HL-60 (cell line): Measurements from ENCODE around the gene PRR23A.
"Not testable (repeated sequence)": the region's sequence is repeated elsewhere in the genome, so short reads cannot be mapped to it uniquely, and the experiment has no call there.

ENCODE experiments used
- DNase-seq, 2 experiments: peaks; one replicate each; pipeline ENCODE4 v3.0.0-alpha.2; 2010 to 2020; ENCODE audit warnings: low read depth in 1 of 2, low spot score in 1 of 2
- H3K27ac ChIP-seq: fragments of 250-450 bp; sonication (Bioruptor Pico); replicated peaks from 2 replicates; pipeline ENCODE4 v1.5.1; 2020; ENCODE audit warnings: mild to moderate bottlenecking, moderate library complexity
- H3K27me3 ChIP-seq: fragments of 250-450 bp; sonication (Bioruptor Pico); 2 replicates; pipeline ENCODE4 v1.5.1; 2021; ENCODE audit warnings: mild to moderate bottlenecking, moderate library complexity; ENCODE audit not compliant: insufficient read depth, poor library complexity, severe bottlenecking
- H3K4me3 ChIP-seq: replicated peaks from 2 replicates; pipeline ENCODE4 v1.5.1; 2011; ENCODE audit warnings: mild to moderate bottlenecking, control low read depth, low read length; ENCODE audit not compliant: insufficient read depth
- GABPA ChIP-seq: IDR thresholded peaks from 2 replicates; pipeline ENCODE4 v1.6.1; 2012; ENCODE audit warnings: low read depth
- POLR2AphosphoS5 ChIP-seq: IDR thresholded peaks from 2 replicates; pipeline ENCODE4 v1.6.1; 2012; ENCODE audit warnings: low read depth
- SPI1 ChIP-seq: IDR thresholded peaks from 2 replicates; pipeline ENCODE4 v1.6.1; 2012; ENCODE audit warnings: low read depth, mild to moderate bottlenecking, borderline replicate concordance
- TF ChIP-seq, protein P1 (sequence below): IDR thresholded peaks from 2 replicates; pipeline ENCODE4 v1.6.1; 2012; ENCODE audit warnings: low read depth; ENCODE audit not compliant: insufficient replicate concordance
- TF ChIP-seq, protein P2 (sequence below): IDR thresholded peaks from one replicate; pipeline ENCODE4 v1.5.1; 2011; ENCODE audit warnings: low read length, control low read depth, inconsistent platforms; ENCODE audit not compliant: insufficient read depth

Gene PRR23A

DNA sequence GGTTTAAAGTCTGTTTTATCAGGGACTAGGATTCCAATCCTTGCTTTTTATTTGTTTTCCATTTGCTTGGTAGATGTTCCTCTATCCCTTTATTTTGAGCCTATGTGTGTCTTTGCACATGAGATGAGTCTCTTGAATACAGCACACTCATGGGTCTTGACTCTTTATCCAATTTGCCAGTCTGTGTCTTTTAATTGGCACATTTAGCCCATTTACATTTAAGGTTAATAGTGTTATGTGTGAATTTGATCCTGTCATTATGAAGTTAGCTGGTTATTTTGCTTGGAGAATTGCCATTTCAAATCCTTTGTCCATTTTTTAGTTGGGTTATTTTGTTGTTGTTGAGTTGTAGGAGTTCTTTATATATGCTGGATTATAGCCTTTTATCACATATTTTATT lies 24.5 kb upstream of the PRR23A start:
- not testable (repeated sequence) for DNase-seq, H3K27ac ChIP-seq, H3K27me3 ChIP-seq, H3K4me3 ChIP-seq

DNA sequence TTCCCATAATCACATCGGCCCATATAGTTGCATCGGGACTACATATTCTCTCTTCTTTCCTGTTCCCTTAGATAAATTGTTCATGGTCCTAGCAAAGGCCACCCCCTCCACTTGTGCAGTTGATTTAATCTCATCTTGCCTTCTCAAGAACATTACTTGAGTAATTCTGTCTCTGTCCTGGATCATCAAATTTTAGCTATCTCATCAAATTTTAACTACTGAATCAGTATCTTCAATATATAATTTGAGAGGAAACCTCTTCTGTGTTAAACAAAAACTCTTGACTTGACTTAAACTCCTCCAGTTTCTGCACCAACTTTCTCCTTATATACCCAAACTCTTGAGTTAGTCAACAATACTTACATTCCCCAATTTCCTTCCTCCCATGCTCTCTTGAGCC lies 18.9 kb upstream of the PRR23A start:
- TF ChIP-seq, protein P1, sequence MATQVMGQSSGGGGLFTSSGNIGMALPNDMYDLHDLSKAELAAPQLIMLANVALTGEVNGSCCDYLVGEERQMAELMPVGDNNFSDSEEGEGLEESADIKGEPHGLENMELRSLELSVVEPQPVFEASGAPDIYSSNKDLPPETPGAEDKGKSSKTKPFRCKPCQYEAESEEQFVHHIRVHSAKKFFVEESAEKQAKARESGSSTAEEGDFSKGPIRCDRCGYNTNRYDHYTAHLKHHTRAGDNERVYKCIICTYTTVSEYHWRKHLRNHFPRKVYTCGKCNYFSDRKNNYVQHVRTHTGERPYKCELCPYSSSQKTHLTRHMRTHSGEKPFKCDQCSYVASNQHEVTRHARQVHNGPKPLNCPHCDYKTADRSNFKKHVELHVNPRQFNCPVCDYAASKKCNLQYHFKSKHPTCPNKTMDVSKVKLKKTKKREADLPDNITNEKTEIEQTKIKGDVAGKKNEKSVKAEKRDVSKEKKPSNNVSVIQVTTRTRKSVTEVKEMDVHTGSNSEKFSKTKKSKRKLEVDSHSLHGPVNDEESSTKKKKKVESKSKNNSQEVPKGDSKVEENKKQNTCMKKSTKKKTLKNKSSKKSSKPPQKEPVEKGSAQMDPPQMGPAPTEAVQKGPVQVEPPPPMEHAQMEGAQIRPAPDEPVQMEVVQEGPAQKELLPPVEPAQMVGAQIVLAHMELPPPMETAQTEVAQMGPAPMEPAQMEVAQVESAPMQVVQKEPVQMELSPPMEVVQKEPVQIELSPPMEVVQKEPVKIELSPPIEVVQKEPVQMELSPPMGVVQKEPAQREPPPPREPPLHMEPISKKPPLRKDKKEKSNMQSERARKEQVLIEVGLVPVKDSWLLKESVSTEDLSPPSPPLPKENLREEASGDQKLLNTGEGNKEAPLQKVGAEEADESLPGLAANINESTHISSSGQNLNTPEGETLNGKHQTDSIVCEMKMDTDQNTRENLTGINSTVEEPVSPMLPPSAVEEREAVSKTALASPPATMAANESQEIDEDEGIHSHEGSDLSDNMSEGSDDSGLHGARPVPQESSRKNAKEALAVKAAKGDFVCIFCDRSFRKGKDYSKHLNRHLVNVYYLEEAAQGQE = no peak
- no peak for TF ChIP-seq GABPA
- TF ChIP-seq, protein P2, sequence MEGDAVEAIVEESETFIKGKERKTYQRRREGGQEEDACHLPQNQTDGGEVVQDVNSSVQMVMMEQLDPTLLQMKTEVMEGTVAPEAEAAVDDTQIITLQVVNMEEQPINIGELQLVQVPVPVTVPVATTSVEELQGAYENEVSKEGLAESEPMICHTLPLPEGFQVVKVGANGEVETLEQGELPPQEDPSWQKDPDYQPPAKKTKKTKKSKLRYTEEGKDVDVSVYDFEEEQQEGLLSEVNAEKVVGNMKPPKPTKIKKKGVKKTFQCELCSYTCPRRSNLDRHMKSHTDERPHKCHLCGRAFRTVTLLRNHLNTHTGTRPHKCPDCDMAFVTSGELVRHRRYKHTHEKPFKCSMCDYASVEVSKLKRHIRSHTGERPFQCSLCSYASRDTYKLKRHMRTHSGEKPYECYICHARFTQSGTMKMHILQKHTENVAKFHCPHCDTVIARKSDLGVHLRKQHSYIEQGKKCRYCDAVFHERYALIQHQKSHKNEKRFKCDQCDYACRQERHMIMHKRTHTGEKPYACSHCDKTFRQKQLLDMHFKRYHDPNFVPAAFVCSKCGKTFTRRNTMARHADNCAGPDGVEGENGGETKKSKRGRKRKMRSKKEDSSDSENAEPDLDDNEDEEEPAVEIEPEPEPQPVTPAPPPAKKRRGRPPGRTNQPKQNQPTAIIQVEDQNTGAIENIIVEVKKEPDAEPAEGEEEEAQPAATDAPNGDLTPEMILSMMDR = no peak
- TF ChIP-seq POLR2AphosphoS5 = no peak
- no peak for TF ChIP-seq SPI1
- H3K27ac ChIP-seq = no peak overlapping the region
- DNase-seq = no peak
- no peak overlapping the region for H3K4me3 ChIP-seq
- no peaks in the 10 kb centered on the region for H3K27me3 ChIP-seq

DNA sequence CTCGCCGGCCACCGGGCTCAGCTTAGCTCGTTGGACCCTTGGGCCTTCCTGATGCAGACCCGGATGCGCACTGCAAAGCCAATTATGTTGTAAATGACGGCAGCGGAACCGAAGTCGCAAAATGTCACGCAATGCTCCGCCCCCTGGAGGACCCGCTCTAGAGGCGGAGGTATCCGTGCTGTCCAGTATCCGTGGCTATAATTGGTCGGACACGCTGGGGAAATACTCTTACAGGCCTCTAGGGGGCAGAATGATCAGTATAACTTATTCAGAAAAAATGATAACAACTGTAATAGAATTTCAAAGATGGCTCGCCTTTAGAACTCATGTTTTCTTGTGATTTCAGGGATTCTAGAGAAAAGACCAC lies 14.8 kb upstream of the PRR23A start, which contains the start of gene PRR23B:
PRR23B (minus strand) TSS at position 59 of the 367 bp plus-strand sequence. CDS start 265 bp downstream, outside the sequence.
- DNase-seq = no peak
- no peak within 1 kb of the TSS for H3K27ac ChIP-seq
- no peak for TF ChIP-seq POLR2AphosphoS5
- no peak within 1 kb of the TSS for H3K4me3 ChIP-seq
- no peaks in the 10 kb centered on the region for H3K27me3 ChIP-seq

DNA sequence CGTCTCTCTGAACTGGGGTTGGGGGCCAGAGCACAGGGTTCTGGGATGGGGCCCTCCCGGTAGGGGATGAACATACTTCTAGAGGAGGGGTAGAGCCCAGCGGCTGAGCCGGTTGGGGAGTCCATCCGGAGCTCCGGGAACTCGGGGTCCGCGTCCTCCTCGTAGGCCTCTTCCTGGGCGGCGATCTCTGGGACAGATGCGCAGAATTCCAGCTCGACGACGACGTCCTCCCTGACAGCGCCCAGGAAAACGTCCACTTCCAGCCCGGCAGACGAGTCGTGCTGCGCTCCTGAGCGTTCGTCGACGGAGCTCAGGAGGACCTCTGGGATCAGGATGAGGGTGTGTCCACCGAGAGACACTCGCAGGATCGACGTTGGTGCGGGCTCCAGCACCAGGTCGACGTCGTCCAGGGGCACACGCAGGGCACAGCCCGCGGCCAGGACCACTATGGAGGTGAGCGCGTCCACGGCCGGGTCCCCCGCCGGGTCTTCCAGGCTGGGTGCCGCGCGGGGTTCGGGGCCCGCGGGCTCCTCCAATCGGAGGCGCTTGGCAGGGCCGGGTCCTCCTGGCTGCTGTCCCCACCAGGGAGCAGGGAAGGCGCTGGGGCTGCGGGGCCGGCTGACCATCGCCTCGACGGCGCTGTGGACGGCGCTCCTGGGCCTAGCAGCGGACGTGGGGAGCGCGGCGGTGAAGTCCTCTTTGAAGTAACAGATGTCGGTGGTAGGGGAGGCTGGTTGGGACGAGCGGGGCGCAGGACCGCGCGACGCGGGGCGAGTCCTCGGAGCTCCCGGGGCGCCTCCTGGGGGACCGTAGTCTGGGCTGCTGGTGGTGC lies 14.2 kb upstream of the PRR23A start:
- no peak for DNase-seq
- Histone ChIP-seq H3K4me3 (no peak overlapping the region), H3K27ac (no peak overlapping the region), H3K27me3 (no peaks in the 10 kb centered on the region)
- TF ChIP-seq SPI1 (no peak), POLR2AphosphoS5 (no peak), GABPA (no peak)
- TF ChIP-seq, protein P1 = no peak
- TF ChIP-seq, protein P2 = no peak

DNA sequence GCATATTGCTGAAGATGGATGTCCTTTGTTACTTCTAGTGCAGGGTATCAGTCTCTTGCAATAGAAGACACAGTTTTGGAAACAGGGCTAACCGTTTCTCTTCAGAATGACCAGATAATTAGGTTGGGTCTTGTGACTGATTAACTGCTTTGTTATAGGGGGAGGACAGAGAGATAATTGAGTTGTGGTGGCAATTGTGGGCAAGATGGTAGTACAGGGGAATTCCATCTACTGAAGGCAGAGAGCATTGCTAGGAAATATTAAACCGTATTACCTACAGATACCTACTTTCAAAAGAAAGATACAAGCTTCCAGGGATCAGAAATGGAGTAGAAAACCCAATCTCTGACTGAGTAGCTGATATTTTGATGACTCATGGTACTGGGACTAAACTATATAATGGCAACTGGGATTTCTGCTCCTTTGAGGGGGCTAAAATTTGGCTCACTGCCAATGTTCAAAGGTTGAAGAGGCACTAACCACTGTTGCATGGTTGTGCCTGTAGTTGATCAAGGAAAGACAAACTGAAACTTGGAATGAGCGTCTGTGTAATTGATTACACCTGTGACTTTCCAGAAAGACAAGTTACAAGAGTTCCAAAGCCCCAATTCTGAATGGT lies 10.5 kb upstream of the PRR23A start:
- H3K4me3 ChIP-seq = no peak overlapping the region
- TF ChIP-seq, protein P1 = no peak
- TF ChIP-seq, protein P2 = no peak
- TF ChIP-seq POLR2AphosphoS5 (no peak), GABPA (no peak), SPI1 (no peak)
- H3K27me3 ChIP-seq = no peaks in the 10 kb centered on the region
- H3K27ac ChIP-seq = no peak overlapping the region
- DNase-seq = no peak
